HFFc6 (cell line): ENCODE data around the gene C1orf210. TPM values are rescaled to one million over a fixed set of nuclear protein-coding genes. Genes with fewer than 3 reads are reported as not detected.

Experiments
- DNase-seq: peaks from one replicate; pipeline ENCODE4 v3.0.0-alpha.2; 2018
- H3K27ac Mint-ChIP-seq: 2 replicates; pipeline ENCODE4 v1.8.0; 2020; ENCODE audit warnings: mild to moderate bottlenecking, mixed read lengths
- H3K27me3 Mint-ChIP-seq: 2 replicates; pipeline ENCODE4 v1.8.0; 2021; ENCODE audit warnings: mild to moderate bottlenecking, moderate library complexity, mixed read lengths; ENCODE audit not compliant: insufficient read depth
- H3K36me3 Mint-ChIP-seq: 2 replicates; pipeline ENCODE4 v1.8.0; 2021; ENCODE audit warnings: low read depth, mixed read lengths
- H3K4me1 Mint-ChIP-seq: 2 replicates; pipeline ENCODE4 v1.8.0; 2020; ENCODE audit warnings: low read depth, mixed read lengths
- H3K4me3 Mint-ChIP-seq: 2 replicates; pipeline ENCODE4 v1.8.0; 2020; ENCODE audit warnings: mild to moderate bottlenecking, moderate library complexity, mixed read lengths
- H3K9me3 Mint-ChIP-seq: 2 replicates; pipeline ENCODE4 v1.8.0; 2020; ENCODE audit warnings: mild to moderate bottlenecking, mixed read lengths
- total RNA-seq, 6 experiments: library from RNA; stranded (reverse); fragmentation: NEBNext Ultra II Directional; extraction: Animal tissue kit (Norgen Biotek cat#: 25700); gene quantifications; 2 replicates in 1 of 6; 3 replicates in 5 of 6; pipeline ENCODE4 v1.2.3, GENCODE V29; 2021
- TF ChIP-seq, protein P1 (sequence below): fragments of 200-600 bp; sonication (generic); IDR thresholded peaks from 2 replicates; pipeline ENCODE4 v1.5.0; 2021; ENCODE audit warnings: antibody characterized with exemption, mild to moderate bottlenecking

The C1orf210 gene
- total RNA-seq, 6 experiments from 2014 or later: not detected

DNA sequence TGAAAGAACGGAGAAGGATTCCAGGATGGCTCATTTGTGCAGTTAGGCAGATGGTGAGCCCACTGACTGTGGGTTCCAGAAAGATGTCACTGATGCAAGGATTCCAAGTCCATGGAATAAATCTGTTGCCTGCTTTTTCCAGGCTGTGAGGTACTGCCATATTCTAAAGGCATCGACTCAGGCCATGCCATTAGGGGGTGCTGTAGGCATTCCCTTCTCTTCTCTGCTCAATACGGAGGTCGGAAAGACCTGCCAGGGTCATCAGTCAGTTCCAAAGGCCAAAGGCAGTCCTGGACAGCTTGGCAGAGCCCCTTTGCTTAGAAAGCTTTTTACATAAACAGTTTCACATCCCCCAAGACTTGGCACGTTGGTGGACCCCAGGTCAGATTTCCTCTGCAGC lies 47.3 kb downstream of the C1orf210 start:
- Mint-ChIP-seq H3K9me3 (no peaks in the 10 kb centered on the region), H3K27ac (0 out of 2 replicates have a peak overlapping the region, but pooled peaks have one; percentile 75), H3K4me3 (no peak overlapping the region), H3K4me1 (peaks cover 29% of the 10 kb centered on the region), H3K36me3 (peaks cover 5% of the 10 kb centered on the region; the same call in 1 of the 2 replicates), H3K27me3 (peaks cover 2% of the 10 kb centered on the region)
- peak; percentile 43 for DNase-seq
- TF ChIP-seq, protein P1, sequence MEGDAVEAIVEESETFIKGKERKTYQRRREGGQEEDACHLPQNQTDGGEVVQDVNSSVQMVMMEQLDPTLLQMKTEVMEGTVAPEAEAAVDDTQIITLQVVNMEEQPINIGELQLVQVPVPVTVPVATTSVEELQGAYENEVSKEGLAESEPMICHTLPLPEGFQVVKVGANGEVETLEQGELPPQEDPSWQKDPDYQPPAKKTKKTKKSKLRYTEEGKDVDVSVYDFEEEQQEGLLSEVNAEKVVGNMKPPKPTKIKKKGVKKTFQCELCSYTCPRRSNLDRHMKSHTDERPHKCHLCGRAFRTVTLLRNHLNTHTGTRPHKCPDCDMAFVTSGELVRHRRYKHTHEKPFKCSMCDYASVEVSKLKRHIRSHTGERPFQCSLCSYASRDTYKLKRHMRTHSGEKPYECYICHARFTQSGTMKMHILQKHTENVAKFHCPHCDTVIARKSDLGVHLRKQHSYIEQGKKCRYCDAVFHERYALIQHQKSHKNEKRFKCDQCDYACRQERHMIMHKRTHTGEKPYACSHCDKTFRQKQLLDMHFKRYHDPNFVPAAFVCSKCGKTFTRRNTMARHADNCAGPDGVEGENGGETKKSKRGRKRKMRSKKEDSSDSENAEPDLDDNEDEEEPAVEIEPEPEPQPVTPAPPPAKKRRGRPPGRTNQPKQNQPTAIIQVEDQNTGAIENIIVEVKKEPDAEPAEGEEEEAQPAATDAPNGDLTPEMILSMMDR: peak; percentile 85

DNA sequence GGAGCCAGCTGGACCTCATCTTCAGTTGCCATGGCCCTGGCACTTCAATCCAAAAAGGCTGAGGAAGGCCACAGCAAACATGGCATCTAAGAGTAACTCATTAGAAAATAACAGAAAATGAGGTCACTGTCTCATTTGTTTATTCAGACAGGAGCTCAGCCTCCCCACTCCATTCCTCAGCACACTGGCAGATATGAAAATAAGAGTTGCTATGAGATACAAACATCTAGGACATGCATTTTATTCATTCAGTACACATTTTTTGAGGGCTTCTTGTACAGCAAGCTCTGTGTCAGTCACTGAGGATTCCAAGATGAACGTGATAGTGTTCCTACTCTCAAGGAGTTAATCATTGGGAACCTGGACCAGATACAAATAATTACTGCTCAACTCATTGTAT lies 48.3 kb downstream of the C1orf210 start:
- H3K4me1 Mint-ChIP-seq: peaks cover 38% of the 10 kb centered on the region
- peak; percentile 73 for DNase-seq
- TF ChIP-seq, protein P1: no peak
- no peaks in the 10 kb centered on the region for H3K9me3 Mint-ChIP-seq
- H3K36me3 Mint-ChIP-seq: peaks cover 5% of the 10 kb centered on the region; the same call in 1 of the 2 replicates
- peaks cover 2% of the 10 kb centered on the region for H3K27me3 Mint-ChIP-seq
- H3K27ac Mint-ChIP-seq: peak overlapping the region; percentile 75
- no peak overlapping the region for H3K4me3 Mint-ChIP-seq

DNA sequence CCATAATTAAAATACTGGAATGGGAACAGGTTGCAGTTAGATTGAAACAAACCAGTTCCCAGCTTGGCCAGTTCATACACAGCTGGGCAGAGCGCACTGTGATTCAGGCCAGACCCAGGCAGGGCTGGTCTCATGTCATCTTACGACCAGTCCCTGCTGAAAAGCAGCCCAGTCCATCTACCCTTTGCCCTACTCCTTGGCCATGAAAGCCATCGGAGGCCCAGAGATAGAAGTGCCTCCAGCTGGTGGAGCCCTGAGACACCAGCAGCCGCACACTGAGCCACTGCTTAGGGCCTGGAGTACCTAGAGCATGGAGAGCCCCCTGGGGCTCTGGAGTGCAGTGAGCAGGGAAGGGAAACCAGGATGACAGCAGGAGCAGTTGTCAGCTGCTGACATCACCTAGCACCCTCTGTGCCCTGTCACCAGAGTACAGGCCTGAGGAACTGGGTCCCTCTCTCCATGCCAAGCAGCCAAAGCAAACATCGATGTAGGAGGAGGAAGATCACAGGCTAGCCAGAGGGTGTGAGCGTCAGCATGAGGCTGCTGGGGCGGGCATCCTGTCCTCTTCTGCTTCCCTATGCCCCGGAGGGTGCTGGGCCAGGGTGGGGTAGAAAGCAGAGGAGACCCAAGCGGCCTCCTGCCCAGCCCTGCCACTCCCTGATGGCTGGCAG lies 49.8 kb downstream of the C1orf210 start:
- Mint-ChIP-seq H3K36me3 (peaks cover 4% of the 10 kb centered on the region; the same call in 1 of the 2 replicates), H3K4me1 (peaks cover 37% of the 10 kb centered on the region), H3K4me3 (no peak overlapping the region), H3K27ac (no peak overlapping the region), H3K9me3 (no peaks in the 10 kb centered on the region), H3K27me3 (peaks cover 2% of the 10 kb centered on the region; the same call in 1 of the 2 replicates)
- TF ChIP-seq, protein P1: no peak
- no peak for DNase-seq

DNA sequence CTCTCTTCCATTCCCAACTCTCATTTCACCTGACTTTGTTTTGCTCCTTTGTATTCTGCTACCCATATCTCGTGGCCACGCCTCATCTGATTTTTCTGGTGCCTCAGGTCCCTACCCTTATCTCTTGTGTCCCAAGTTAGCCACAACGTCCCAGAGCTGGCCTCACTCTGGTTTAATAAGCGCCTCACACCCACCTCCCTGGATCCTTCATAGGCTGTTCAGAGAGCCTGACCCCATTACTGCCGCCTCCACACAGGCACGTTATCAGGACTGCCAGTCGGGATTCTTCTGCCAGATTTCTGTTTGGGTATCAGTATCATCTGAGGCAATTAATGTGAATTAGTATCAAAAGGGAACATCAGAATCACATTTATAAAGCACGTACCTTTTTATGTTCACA lies 50.3 kb downstream of the C1orf210 start:
- Mint-ChIP-seq H3K4me3 (no peak overlapping the region), H3K36me3 (no peaks in the 10 kb centered on the region), H3K9me3 (no peaks in the 10 kb centered on the region), H3K4me1 (peaks cover 42% of the 10 kb centered on the region), H3K27ac (no peak overlapping the region), H3K27me3 (peaks cover 3% of the 10 kb centered on the region)
- TF ChIP-seq, protein P1: no peak
- DNase-seq: no peak

DNA sequence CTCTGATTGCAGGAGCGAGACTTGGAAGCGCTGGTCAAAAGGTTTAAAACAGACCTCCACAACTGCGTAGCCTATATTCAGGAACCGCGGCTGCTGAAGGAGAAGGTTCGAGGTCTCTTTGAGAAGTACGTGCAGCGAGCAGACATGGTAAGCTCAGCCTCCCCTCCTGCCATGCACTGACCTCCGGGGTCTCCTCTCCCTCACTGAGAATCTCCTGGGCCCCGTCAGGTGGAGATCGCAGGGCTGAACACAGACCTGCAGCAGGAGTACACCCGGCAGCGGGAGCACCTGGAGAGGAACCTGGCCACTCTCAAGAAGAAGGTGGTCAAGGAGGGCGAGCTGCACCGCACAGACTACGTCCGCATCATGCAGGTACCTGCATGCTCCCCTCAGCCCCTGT lies 51.1 kb downstream of the C1orf210 start:
- Mint-ChIP-seq H3K4me3 (no peak overlapping the region), H3K27me3 (peaks cover 3% of the 10 kb centered on the region), H3K9me3 (no peaks in the 10 kb centered on the region), H3K27ac (no peak overlapping the region), H3K4me1 (peaks cover 46% of the 10 kb centered on the region), H3K36me3 (no peaks in the 10 kb centered on the region)
- no peak for DNase-seq
- TF ChIP-seq, protein P1: no peak
